ENCODE data around the gene OR52E5. TPM values are rescaled to one million over a fixed set of nuclear protein-coding genes. Genes with fewer than 3 reads are reported as not detected.

OR52E5 gene
- total RNA-seq, 1 experiment from 2014 or later = not detected

DNA sequence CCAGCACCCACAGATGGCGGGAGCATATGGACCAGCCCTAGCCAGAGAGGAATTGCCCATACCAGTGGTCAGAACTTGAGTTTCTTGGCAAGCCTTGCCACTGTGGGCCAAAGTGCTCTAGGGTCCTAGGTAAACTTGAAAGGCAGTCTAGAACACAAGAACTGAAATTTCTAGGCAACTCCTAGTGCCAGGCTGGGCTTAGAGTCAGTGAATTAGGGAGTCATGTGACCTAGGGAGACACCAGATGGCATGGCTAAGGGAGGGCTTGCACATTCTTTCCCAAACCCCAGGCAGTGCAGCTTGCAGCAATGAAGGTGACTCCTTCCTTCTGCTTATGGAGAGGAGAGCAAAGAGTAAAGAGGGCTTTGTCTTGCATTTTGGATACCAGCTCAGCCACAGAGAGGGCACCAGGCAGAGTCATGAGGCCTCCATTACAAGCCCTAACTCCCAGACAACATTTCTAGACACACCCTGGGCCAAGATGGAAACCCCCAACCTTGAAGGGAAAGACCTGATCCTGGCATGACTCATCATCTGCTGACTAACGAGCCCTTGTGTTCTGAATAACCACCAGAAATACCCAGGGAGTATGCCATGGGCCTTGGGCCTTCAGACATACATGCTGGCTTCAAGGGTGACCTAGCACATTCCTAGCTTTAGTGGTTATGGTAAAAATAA is 29.9 kb downstream of the OR52E5 start:
- Histone ChIP-seq H3K4me1 (replicated peaks) (no peaks in the 10 kb centered on the region), H3K27me3 (replicated peaks) (no peaks in the 10 kb centered on the region), H3K27ac (no peak overlapping the region), H3K36me3 (no peaks in the 10 kb centered on the region), H3K4me3 (no peak overlapping the region), H3K9me3 (replicated peaks) (no peaks in the 10 kb centered on the region)
- no peak for DNase-seq (ENCODE audit: low read depth in 1 of 2, low spot score in 2 of 2)

DNA sequence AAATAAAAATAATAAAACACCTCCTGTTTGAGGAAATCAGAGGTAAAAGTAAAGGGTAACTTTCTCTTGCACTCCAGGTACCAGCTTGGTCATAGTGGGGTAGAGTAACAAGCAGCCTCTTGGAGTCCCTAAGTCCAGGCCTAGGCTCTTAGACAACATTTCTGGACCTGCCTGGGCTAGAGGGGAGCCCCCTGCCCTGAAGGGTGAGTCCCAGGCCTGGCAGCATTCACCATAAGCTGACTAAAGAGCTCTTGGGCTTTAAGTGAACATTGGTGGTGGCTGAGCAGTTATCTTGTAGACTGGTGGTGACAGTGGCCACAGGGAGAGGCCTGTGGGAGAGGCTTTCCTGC is 30.4 kb downstream of the OR52E5 start:
- Histone ChIP-seq H3K4me1 (replicated peaks) (no peaks in the 10 kb centered on the region), H3K27ac (no peak overlapping the region), H3K36me3 (no peaks in the 10 kb centered on the region), H3K27me3 (replicated peaks) (no peaks in the 10 kb centered on the region), H3K4me3 (no peak overlapping the region), H3K9me3 (replicated peaks) (no peaks in the 10 kb centered on the region)
- no peak for DNase-seq (ENCODE audit: low read depth in 1 of 2, low spot score in 2 of 2)

DNA sequence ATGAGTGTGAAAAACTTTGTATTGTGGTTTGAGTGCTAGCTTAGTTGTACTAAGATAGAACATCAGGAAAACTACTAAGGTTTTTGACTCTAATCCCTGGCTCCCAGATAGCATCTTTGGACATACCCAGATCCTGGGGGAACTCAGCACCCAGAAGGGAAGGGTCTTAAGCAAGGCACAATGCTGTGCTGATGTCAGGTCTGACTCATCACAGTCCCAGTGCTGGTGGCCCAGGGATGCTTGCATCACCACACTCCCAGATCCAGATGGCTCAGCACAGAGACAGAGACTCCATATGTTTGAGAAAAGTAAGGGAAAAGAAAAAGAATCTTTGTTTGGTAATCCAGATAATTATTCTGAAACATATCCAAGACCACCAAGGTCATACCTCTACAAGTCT is 30.8 kb downstream of the OR52E5 start:
- DNase-seq (ENCODE audit: low read depth in 1 of 2, low spot score in 2 of 2) = no peak
- Histone ChIP-seq H3K4me1 (replicated peaks) (no peaks in the 10 kb centered on the region), H3K36me3 (no peaks in the 10 kb centered on the region), H3K27ac (no peak overlapping the region), H3K9me3 (replicated peaks) (no peaks in the 10 kb centered on the region), H3K27me3 (replicated peaks) (no peaks in the 10 kb centered on the region), H3K4me3 (no peak overlapping the region)

DNA sequence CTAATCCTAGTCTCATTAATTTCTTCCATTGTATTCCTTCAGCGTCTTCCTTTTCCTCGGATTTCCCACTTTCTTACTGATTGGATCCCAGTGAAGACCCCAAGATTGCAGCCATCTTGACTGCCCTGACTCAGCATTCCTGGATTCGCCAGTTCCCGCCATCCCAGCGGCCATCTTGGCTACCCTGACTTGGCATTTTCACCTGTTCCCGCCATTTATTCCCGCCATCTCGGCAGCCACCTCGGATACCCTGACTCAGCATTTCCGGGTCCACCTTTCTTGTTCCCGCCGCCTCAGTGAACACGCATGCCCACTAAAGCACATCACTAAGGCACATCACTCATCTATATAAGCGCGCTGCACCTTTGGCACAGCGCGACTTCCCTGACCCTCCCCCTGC is 35.3 kb downstream of the OR52E5 start:
- no peak for DNase-seq (ENCODE audit: low read depth in 1 of 2, low spot score in 2 of 2)
- no peaks in the 10 kb centered on the region for H3K36me3 ChIP-seq

DNA sequence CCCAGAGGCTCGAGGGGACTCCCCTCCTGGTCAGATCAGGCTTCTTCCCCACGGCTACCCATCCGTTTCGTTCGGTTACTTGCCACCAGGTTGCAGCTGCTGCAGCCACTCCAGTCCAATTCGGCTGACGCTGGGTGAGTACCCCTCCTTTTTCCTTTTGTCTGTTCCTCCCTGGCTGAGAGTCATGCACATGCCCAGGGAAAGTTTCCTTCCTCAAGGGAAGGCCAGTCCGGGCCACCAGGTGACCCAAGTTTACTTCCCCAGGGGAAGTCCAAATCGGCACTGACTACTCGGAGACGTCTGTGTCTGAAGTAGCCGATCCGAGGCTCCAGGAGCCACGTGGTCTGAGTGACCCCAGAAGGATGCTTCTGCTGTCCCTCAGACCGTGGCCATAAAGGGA is 35.8 kb downstream of the OR52E5 start:
- Histone ChIP-seq H3K9me3 (replicated peaks) (no peaks in the 10 kb centered on the region), H3K4me1 (replicated peaks) (no peaks in the 10 kb centered on the region), H3K27me3 (replicated peaks) (no peaks in the 10 kb centered on the region), H3K36me3 (no peaks in the 10 kb centered on the region), H3K27ac (no peak overlapping the region), H3K4me3 (no peak overlapping the region)
- DNase-seq (ENCODE audit: low read depth in 1 of 2, low spot score in 2 of 2) = no peak

More for the DNA sequence above, 35.3 kb downstream of the OR52E5 start:
- Histone ChIP-seq H3K27me3 (replicated peaks) (no peaks in the 10 kb centered on the region), H3K4me3 (no peak overlapping the region), H3K9me3 (replicated peaks) (no peaks in the 10 kb centered on the region), H3K27ac (no peak overlapping the region), H3K4me1 (replicated peaks) (no peaks in the 10 kb centered on the region)

DNA sequence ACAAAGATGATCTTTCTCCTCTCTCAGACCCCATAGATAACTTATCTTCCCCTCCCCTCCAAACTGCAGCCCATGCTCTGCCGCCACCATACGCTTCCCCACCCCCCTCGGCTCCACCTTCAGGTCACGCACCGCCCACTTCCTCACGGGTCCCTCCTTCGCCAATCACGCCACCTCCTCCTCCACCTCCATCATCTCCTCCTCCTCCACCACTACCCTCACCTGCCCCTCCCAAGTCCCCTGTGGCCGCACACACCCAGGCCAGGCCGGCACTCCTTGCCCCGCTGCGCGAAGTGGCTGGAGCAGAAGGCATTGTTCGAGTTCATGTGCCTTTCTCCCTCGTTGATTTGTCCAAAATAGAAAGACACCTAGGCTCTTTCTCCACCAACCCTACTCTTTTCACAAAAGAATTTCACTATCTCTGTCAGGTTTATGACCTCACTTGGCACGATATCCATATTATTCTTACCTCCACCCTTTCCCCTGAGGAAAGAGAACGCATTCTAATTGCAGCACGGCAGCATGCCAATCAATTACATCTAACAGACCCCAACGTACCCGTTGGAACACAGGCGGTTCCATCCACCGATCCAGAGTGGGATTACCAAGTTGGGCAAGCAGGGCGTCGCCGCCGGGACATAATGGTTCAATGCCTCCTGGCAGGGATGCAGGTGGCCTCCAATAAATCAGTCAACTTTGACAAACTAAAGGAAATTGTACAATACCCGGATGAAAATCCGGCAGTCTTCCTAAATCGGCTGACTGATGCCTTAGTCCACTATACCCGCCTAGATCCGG is 36.8 kb downstream of the OR52E5 start:
- no peak for DNase-seq (ENCODE audit: low read depth in 1 of 2, low spot score in 2 of 2)
- Histone ChIP-seq H3K4me3 (no peak overlapping the region), H3K9me3 (replicated peaks) (no peaks in the 10 kb centered on the region), H3K4me1 (replicated peaks) (no peaks in the 10 kb centered on the region), H3K27me3 (replicated peaks) (no peaks in the 10 kb centered on the region), H3K36me3 (no peaks in the 10 kb centered on the region), H3K27ac (no peak overlapping the region)

DNA sequence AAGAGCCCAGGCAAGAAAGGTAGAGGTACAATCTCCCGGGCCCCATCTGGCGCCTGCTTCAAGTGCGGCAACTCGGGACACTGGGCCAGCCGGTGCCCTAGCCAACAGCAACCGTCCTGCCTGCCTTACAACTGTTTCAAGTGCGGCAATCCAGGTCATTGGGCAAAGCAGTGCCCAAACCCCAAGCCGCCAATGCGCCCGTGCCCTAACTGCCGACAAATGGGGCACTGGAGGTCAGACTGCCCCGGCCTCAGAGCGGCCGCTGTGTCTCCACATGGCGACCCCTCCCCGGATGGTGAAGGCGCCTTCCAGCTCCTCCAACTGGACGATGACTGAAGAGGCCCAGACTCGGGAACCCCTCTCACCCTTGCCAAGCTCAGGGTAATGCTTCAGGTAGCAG is 37.6 kb downstream of the OR52E5 start:
- no peaks in the 10 kb centered on the region for H3K9me3 ChIP-seq (replicated peaks)
- H3K4me3 ChIP-seq = no peak overlapping the region
- no peak overlapping the region for H3K27ac ChIP-seq
- H3K36me3 ChIP-seq = no peaks in the 10 kb centered on the region
- DNase-seq (ENCODE audit: low read depth in 1 of 2, low spot score in 2 of 2) = no peak
- no peaks in the 10 kb centered on the region for H3K4me1 ChIP-seq (replicated peaks)
- H3K27me3 ChIP-seq (replicated peaks) = no peaks in the 10 kb centered on the region

DNA sequence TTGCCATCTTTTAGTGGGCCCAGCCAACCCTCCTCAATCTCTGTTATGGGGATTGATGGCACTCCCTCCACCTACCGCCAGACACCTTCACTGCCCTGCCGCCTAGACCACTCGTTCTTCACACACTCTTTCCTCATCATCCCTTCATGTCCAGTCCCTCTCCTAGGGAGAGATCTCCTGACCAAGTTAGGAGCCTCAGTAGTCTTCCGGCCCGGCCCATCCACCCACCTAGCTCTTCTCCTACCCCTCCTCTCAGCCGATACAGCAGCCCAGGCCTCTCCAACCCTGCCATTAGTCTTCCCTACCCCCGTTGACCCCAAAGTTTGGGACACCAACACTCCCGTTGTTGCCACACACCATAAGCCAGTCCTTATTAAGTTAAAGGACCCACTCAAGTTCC is 38.1 kb downstream of the OR52E5 start:
- Histone ChIP-seq H3K36me3 (no peaks in the 10 kb centered on the region), H3K27ac (no peak overlapping the region), H3K9me3 (replicated peaks) (no peaks in the 10 kb centered on the region), H3K27me3 (replicated peaks) (no peaks in the 10 kb centered on the region), H3K4me1 (replicated peaks) (no peaks in the 10 kb centered on the region), H3K4me3 (no peak overlapping the region)
- DNase-seq (ENCODE audit: low read depth in 1 of 2, low spot score in 2 of 2) = no peak

DNA sequence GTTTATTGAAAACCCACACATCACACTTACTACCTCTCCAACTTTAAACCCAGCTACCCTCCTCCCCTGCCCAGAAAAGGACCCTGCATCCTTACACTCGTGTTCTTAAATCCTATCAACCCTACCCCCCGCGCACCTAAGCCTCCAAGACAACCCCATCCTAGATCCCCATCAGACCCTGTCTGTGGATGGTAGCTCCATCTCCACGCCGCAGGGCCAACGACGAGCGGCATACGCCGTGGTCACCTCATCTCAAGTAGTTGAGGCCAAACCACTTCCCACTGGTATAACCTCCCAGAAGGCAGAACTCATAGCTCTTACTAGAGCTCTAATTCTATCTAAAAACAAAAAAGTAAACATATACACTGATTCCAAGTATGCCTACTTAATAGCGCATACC is 39.7 kb downstream of the OR52E5 start:
- DNase-seq (ENCODE audit: low read depth in 1 of 2, low spot score in 2 of 2) = no peak
- H3K27me3 ChIP-seq (replicated peaks) = no peaks in the 10 kb centered on the region
- H3K36me3 ChIP-seq = no peaks in the 10 kb centered on the region
- H3K4me1 ChIP-seq (replicated peaks) = no peaks in the 10 kb centered on the region
- H3K9me3 ChIP-seq (replicated peaks) = no peaks in the 10 kb centered on the region
- no peak overlapping the region for H3K4me3 ChIP-seq
- H3K27ac ChIP-seq = no peak overlapping the region

DNA sequence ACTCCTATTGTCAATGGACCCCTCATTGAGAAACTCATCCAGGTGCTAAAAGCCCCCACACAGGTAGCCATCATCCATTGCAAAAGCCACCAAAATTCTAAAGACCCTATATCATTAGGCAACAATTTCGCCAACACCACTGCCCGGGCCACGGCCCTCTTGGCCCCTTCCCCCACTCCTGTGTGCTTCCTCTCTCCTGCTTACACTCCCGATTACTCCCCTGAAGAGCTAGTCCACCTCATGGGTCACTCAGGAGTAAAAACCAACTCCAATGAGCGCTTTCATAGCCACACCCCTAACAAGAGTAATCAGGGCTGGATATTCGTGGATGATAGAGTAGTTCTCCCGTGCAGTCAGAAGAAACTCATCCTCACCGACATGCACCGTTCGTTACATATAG is 40.1 kb downstream of the OR52E5 start:
- H3K27me3 ChIP-seq (replicated peaks) = no peaks in the 10 kb centered on the region
- no peaks in the 10 kb centered on the region for H3K4me1 ChIP-seq (replicated peaks)
- no peaks in the 10 kb centered on the region for H3K36me3 ChIP-seq
- H3K27ac ChIP-seq = no peak overlapping the region
- H3K4me3 ChIP-seq = no peak overlapping the region
- H3K9me3 ChIP-seq (replicated peaks) = no peaks in the 10 kb centered on the region
- no peak for DNase-seq (ENCODE audit: low read depth in 1 of 2, low spot score in 2 of 2)

DNA sequence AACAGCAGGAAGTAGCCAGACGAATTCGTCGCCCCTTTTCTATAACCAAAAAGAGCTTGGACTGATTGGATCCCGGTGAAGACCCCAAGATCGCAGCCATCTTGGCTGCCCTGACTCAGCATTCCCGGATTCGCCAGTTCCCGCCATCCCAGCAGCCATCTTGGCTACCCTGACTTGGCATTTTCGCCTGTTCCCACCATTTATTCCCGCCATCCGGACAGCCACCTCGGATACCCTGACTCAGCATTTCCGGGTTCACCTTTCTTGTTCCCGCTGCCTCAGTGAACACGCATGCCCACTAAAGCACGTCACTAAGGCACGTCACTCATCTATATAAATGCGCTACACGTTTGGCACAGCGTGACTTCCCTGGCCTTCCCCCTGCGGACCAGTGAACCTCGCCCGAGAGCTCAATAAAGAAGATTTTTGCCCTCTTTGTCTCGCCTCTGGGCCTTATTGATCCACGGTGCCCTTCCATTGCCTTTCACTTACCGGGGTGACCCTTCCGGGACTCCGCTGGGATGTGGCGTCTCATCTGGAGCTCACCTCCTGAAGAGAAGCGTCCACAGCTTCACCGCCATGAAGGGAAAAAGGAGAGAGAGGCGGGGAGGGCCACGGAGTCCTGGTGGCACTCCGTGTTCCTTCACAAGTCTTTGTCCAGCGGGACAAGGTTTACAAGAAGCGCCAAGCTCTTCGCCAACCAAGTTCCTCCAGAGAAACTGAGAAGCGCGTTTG is 45.0 kb downstream of the OR52E5 start:
- no peak overlapping the region for H3K27ac ChIP-seq
- H3K27me3 ChIP-seq (replicated peaks) = no peaks in the 10 kb centered on the region
- no peaks in the 10 kb centered on the region for H3K4me1 ChIP-seq (replicated peaks)
- H3K9me3 ChIP-seq (replicated peaks) = no peaks in the 10 kb centered on the region
- H3K36me3 ChIP-seq = no peaks in the 10 kb centered on the region
- DNase-seq (ENCODE audit: low read depth in 1 of 2, low spot score in 2 of 2) = no peak
- H3K4me3 ChIP-seq = no peak overlapping the region

DNA sequence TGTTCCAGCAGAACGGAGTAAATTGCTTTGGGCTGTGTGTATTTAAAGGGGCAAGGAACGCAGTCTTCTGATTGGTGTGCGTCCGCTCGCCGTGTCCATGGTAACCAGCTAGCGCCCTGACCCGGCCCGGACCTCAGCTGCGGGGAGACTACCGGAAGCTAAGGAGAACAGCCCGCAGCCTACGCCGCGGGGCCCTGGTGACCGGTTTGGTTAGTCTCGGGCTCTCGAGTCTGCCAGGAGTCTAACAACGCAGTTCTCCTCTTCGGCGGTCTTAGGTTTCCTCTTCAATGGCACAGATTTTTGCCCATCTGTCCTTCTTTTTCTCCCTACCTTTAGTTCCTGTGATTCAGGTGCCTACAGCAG is 45.6 kb downstream of the OR52E5 start:
- H3K4me1 ChIP-seq (replicated peaks) = no peaks in the 10 kb centered on the region
- no peak overlapping the region for H3K27ac ChIP-seq
- no peak for DNase-seq (ENCODE audit: low read depth in 1 of 2, low spot score in 2 of 2)
- no peaks in the 10 kb centered on the region for H3K9me3 ChIP-seq (replicated peaks)
- H3K4me3 ChIP-seq = no peak overlapping the region
- H3K36me3 ChIP-seq = no peaks in the 10 kb centered on the region
- no peaks in the 10 kb centered on the region for H3K27me3 ChIP-seq (replicated peaks)

DNA sequence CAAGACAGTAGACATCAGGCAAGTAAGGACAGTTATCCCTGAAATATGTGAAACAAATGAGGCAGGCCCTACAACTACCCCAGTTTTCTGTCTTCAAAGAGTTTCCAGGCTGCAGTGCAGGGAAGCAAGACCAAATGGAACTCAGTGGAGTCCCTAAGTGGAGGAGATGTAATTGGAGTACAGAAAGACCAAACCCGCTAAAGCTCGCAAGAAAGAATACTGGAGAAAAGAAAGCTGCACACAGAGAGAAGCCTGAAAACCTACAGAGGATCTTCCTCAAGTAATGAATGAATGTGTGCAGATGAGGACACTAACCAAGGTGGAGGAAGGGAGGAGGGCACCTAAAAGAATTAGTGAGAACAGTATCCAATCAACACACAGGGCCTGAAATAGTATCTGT is 47.7 kb downstream of the OR52E5 start:
- Histone ChIP-seq H3K27ac (no peak overlapping the region), H3K4me1 (replicated peaks) (no peaks in the 10 kb centered on the region), H3K36me3 (no peaks in the 10 kb centered on the region), H3K4me3 (no peak overlapping the region), H3K9me3 (replicated peaks) (no peaks in the 10 kb centered on the region), H3K27me3 (replicated peaks) (no peaks in the 10 kb centered on the region)
- DNase-seq (ENCODE audit: low read depth in 1 of 2, low spot score in 2 of 2) = no peak

DNA sequence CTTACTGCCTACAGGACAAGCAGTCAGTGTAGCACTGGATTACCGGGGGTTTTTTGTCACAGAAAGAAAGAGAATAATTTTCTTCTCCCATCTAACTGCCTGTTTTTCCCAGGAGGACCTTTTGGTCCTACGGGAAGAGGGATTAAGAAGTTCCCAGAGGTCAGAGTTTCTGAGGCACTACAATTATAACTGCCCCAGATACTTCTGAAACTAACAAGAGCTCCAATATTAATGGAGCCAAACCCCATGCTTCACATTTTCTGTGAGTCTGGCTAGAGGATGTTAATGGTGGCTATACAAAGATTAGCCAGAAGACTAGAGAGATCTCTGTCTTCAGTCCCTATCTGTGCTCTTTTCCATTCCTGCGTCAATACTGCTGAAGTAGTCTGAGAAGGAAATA is 48.9 kb downstream of the OR52E5 start, which contains the start of gene OR56A3:
OR56A3 (plus strand) TSS at position 301 of the 400 bp plus-strand sequence. CDS start 5,096 bp downstream, outside the sequence.
- no peaks in the 10 kb centered on the region for H3K27me3 ChIP-seq (replicated peaks)
- H3K27ac ChIP-seq = no peak within 1 kb of the TSS
- H3K4me3 ChIP-seq = no peak within 1 kb of the TSS
- no peak for DNase-seq (ENCODE audit: low read depth in 1 of 2, low spot score in 2 of 2)
- no peaks in the 10 kb centered on the region for H3K4me1 ChIP-seq (replicated peaks)
- no peaks in the 10 kb centered on the region for H3K9me3 ChIP-seq (replicated peaks)
- no peaks in the 10 kb centered on the region for H3K36me3 ChIP-seq
